Measurements from ENCODE around the gene SMC4. TPM values are rescaled to one million over a fixed set of nuclear protein-coding genes. Genes with fewer than 3 reads are reported as not detected.

SMC4 gene
- total RNA-seq, 1 donor from 2014 or later = 68.8 TPM

DNA sequence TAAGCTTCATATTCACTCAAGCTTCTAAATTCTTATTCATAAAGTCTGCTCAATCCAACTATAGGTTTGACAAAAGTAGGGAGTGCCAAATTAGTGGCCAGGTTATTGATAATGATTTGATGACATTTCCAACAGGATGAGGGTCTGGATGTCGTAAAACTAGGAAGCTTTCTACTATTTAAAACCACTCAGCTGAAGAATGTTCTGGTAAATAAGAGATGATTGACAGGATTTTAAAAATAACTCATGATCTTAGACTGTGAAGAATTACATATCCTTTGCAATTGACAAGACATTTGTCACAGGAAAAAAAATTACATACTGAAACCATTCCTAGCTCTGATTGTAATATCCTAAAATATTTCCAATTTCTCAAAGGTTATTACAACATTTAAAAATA is 65.5 kb downstream of the SMC4 start:
- H3K4me1 Mint-ChIP-seq (ENCODE audit: unreplicated experiment) = peaks cover 15% of the 10 kb centered on the region
- no peaks in the 10 kb centered on the region for H3K9me3 Mint-ChIP-seq (ENCODE audit: unreplicated experiment)
- H3K27me3 Mint-ChIP-seq (ENCODE audit: unreplicated experiment) = peaks cover 2% of the 10 kb centered on the region
- peaks cover 4% of the 10 kb centered on the region for H3K36me3 Mint-ChIP-seq (ENCODE audit: unreplicated experiment)
- DNase-seq (ENCODE audit: extremely low spot score, unreplicated experiment) = no peak
- TF ChIP-seq, protein P1, sequence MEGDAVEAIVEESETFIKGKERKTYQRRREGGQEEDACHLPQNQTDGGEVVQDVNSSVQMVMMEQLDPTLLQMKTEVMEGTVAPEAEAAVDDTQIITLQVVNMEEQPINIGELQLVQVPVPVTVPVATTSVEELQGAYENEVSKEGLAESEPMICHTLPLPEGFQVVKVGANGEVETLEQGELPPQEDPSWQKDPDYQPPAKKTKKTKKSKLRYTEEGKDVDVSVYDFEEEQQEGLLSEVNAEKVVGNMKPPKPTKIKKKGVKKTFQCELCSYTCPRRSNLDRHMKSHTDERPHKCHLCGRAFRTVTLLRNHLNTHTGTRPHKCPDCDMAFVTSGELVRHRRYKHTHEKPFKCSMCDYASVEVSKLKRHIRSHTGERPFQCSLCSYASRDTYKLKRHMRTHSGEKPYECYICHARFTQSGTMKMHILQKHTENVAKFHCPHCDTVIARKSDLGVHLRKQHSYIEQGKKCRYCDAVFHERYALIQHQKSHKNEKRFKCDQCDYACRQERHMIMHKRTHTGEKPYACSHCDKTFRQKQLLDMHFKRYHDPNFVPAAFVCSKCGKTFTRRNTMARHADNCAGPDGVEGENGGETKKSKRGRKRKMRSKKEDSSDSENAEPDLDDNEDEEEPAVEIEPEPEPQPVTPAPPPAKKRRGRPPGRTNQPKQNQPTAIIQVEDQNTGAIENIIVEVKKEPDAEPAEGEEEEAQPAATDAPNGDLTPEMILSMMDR (IDR thresholded peaks at IDR 0.05) = no peak
- no peak overlapping the region for H3K4me3 Mint-ChIP-seq (ENCODE audit: unreplicated experiment)
- H3K27ac Mint-ChIP-seq (ENCODE audit: unreplicated experiment) = peak overlapping the region; percentile 72

DNA sequence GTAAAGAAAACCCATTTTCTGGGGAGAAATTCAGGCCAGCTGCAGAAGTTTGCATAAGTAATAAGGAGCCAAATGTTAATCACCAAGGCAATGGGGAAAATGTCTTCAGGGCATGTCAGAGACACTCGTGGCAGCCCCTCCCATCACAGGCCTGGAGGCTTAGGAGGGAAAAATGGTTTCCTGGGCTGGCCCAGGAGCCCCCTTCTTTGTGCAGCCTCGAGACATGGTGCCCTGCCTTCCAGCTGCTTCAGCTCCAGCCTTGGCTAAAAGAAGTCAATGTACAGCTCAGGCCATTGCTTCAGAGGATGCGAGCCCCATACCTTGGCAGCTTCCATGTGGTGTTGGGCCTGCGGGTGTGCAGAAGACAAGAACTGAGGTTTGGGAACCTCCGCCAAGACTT is 70.7 kb downstream of the SMC4 start:
- no peaks in the 10 kb centered on the region for H3K9me3 Mint-ChIP-seq (ENCODE audit: unreplicated experiment)
- H3K36me3 Mint-ChIP-seq (ENCODE audit: unreplicated experiment) = peaks cover 5% of the 10 kb centered on the region
- H3K27ac Mint-ChIP-seq (ENCODE audit: unreplicated experiment) = no peak overlapping the region
- TF ChIP-seq, protein P1 (IDR thresholded peaks at IDR 0.05) = no peak
- no peak for DNase-seq (ENCODE audit: extremely low spot score, unreplicated experiment)
- no peak overlapping the region for H3K4me3 Mint-ChIP-seq (ENCODE audit: unreplicated experiment)
- H3K27me3 Mint-ChIP-seq (ENCODE audit: unreplicated experiment) = peaks cover 2% of the 10 kb centered on the region
- H3K4me1 Mint-ChIP-seq (ENCODE audit: unreplicated experiment) = peaks cover 5% of the 10 kb centered on the region

DNA sequence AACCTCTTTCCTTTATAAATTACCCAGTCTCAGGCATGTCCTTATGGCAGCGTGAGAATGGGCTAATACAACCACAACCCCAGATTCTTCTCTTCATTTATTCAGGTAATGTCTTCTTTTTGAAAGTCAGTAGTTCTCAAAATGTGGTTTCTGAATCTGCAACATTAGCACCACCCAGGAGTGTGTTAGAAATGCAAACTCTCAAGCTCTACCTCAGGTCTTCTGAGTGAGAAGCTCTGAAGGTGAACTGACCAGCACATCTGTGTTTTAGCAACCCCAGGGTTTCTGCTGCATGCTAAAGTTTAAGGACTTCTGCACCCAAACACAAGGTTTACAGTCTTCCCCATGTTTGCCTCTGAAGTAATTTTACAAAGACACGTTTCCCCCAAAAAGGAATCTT is 72.4 kb downstream of the SMC4 start:
- no peak for DNase-seq (ENCODE audit: extremely low spot score, unreplicated experiment)
- H3K4me1 Mint-ChIP-seq (ENCODE audit: unreplicated experiment) = peaks cover 6% of the 10 kb centered on the region
- no peaks in the 10 kb centered on the region for H3K9me3 Mint-ChIP-seq (ENCODE audit: unreplicated experiment)
- H3K27ac Mint-ChIP-seq (ENCODE audit: unreplicated experiment) = no peak overlapping the region
- H3K36me3 Mint-ChIP-seq (ENCODE audit: unreplicated experiment) = peaks cover 5% of the 10 kb centered on the region
- no peak overlapping the region for H3K4me3 Mint-ChIP-seq (ENCODE audit: unreplicated experiment)
- TF ChIP-seq, protein P1 (IDR thresholded peaks at IDR 0.05) = no peak
- peaks cover 2% of the 10 kb centered on the region for H3K27me3 Mint-ChIP-seq (ENCODE audit: unreplicated experiment)

DNA sequence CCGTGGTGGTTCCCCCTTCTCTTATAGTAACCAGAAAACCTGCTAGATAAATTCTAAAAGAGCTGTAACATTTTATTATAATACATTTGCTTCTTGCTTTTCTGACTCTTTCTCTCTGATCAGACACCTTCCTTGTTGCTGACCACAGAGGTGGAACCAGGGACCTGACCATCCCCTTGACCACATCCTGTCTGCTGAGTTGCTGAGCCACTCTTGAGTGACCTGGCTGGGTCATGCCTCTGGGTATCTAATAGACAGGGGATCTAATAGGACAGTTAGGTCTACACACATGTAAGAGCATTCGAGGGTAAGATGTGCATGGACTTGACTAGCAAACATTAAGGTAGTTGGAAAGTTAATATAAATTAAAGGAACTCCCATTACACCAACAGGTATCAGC is 72.9 kb downstream of the SMC4 start:
- peaks cover 10% of the 10 kb centered on the region for H3K4me1 Mint-ChIP-seq (ENCODE audit: unreplicated experiment)
- no peaks in the 10 kb centered on the region for H3K9me3 Mint-ChIP-seq (ENCODE audit: unreplicated experiment)
- TF ChIP-seq, protein P1 (IDR thresholded peaks at IDR 0.05) = no peak
- no peak for DNase-seq (ENCODE audit: extremely low spot score, unreplicated experiment)
- peaks cover 5% of the 10 kb centered on the region for H3K36me3 Mint-ChIP-seq (ENCODE audit: unreplicated experiment)
- H3K27ac Mint-ChIP-seq (ENCODE audit: unreplicated experiment) = no peak overlapping the region
- H3K27me3 Mint-ChIP-seq (ENCODE audit: unreplicated experiment) = no peaks in the 10 kb centered on the region
- no peak overlapping the region for H3K4me3 Mint-ChIP-seq (ENCODE audit: unreplicated experiment)

DNA sequence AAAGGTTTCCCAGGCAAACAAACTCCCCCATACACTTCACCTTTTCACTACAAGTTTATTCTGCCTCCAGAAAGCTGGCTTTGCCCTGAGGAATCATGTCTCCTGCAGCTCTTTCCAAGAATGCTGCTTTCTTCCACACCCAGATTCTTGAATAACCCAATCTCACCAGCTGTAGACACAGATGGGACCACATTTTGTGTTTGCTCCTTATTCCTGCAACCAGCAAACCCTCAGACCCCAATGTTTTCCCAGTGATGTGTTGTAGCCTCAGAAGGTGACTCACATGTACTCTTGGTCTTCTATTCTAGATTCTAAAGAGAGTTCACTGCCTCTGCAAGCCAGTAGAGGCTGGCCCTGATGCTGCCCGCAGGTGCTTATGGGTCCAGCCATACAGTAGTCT is 73.8 kb downstream of the SMC4 start:
- Mint-ChIP-seq H3K4me3 (ENCODE audit: unreplicated experiment) (no peak overlapping the region), H3K9me3 (ENCODE audit: unreplicated experiment) (no peaks in the 10 kb centered on the region), H3K4me1 (ENCODE audit: unreplicated experiment) (peaks cover 19% of the 10 kb centered on the region), H3K27ac (ENCODE audit: unreplicated experiment) (no peak overlapping the region), H3K27me3 (ENCODE audit: unreplicated experiment) (no peaks in the 10 kb centered on the region), H3K36me3 (ENCODE audit: unreplicated experiment) (peaks cover 5% of the 10 kb centered on the region)
- TF ChIP-seq, protein P1 (IDR thresholded peaks at IDR 0.05) = no peak
- no peak for DNase-seq (ENCODE audit: extremely low spot score, unreplicated experiment)
